HEK293 (cell line): Measurements from ENCODE around the gene TBX6.

Experiments
- HOXA7 ChIP-seq: sonication (generic); formaldehyde crosslinking; IDR thresholded peaks from 2 replicates; pipeline ENCODE4 v1.8.1; 2022; ENCODE audit warnings: missing genetic modification reagents, borderline replicate concordance
- KLF9 ChIP-seq: fragments of 450-650 bp; formaldehyde crosslinking; IDR thresholded peaks from 2 replicates; pipeline ENCODE4 v1.5.1; 2016; ENCODE audit warnings: missing biosample characterization, missing genetic modification characterization, low read depth
- OSR2 ChIP-seq: fragments of 450-650 bp; formaldehyde crosslinking; IDR thresholded peaks from 2 replicates; pipeline ENCODE4 v1.5.1; 2016; ENCODE audit warnings: missing biosample characterization, missing genetic modification characterization
- TCF7L2 ChIP-seq: IDR thresholded peaks from 2 replicates; pipeline ENCODE4 v1.6.1; 2011; ENCODE audit warnings: low read depth, mild to moderate bottlenecking, inconsistent platforms, low read length, moderate library complexity, borderline replicate concordance
- ZBTB1 ChIP-seq: fragments of 450-650 bp; formaldehyde crosslinking; IDR thresholded peaks from 2 replicates; pipeline ENCODE4 v1.5.1; 2016; ENCODE audit warnings: missing biosample characterization, missing genetic modification characterization
- ZBTB11 ChIP-seq: fragments of 450-650 bp; formaldehyde crosslinking; conservative IDR thresholded peaks from 2 replicates; pipeline ENCODE4 v1.5.1; 2016; ENCODE audit warnings: low read depth, missing biosample characterization, missing genetic modification characterization
- ZBTB17 ChIP-seq: fragments of 450-650 bp; formaldehyde crosslinking; IDR thresholded peaks from 2 replicates; pipeline ENCODE4 v1.5.1; 2016; ENCODE audit warnings: missing biosample characterization, missing genetic modification characterization
- ZBTB6 ChIP-seq: fragments of 450-650 bp; formaldehyde crosslinking; IDR thresholded peaks from 2 replicates; pipeline ENCODE4 v1.5.1; 2017; ENCODE audit warnings: missing biosample characterization, missing genetic modification characterization
- ZBTB7A ChIP-seq: fragments of 450-650 bp; formaldehyde crosslinking; IDR thresholded peaks from 2 replicates; pipeline ENCODE4 v1.5.1; 2016; ENCODE audit warnings: low read depth, missing biosample characterization, missing genetic modification characterization
- ZFP3 ChIP-seq: fragments of 450-650 bp; formaldehyde crosslinking; IDR thresholded peaks from 2 replicates; pipeline ENCODE4 v1.5.1; 2016; ENCODE audit warnings: low read depth, missing biosample characterization, missing genetic modification characterization
- ZFP41 ChIP-seq: fragments of 450-650 bp; formaldehyde crosslinking; IDR thresholded peaks from 2 replicates; pipeline ENCODE4 v1.5.1; 2016; ENCODE audit warnings: missing biosample characterization, missing genetic modification characterization, borderline replicate concordance
- ZNF132 ChIP-seq: fragments of 450-650 bp; formaldehyde crosslinking; IDR thresholded peaks from 2 replicates; pipeline ENCODE4 v1.5.1; 2017; ENCODE audit warnings: missing biosample characterization, missing genetic modification characterization, borderline replicate concordance
- ZNF169 ChIP-seq: fragments of 450-650 bp; formaldehyde crosslinking; IDR thresholded peaks from 2 replicates; pipeline ENCODE4 v1.5.1; 2016; ENCODE audit warnings: missing biosample characterization, missing genetic modification characterization
- ZNF221 ChIP-seq: fragments of 450-650 bp; formaldehyde crosslinking; IDR thresholded peaks from 2 replicates; pipeline ENCODE4 v1.5.1; 2017; ENCODE audit warnings: missing biosample characterization, missing genetic modification characterization, borderline replicate concordance
- ZNF23 ChIP-seq: fragments of 450-650 bp; formaldehyde crosslinking; IDR thresholded peaks from 2 replicates; pipeline ENCODE4 v1.5.1; 2016; ENCODE audit warnings: missing biosample characterization, missing genetic modification characterization, borderline replicate concordance
- ZNF239 ChIP-seq: fragments of 450-650 bp; formaldehyde crosslinking; IDR thresholded peaks from 2 replicates; pipeline ENCODE4 v1.5.1; 2016; ENCODE audit warnings: missing biosample characterization, missing genetic modification characterization
- ZNF274 ChIP-seq, 2 experiments: fragments of 200-500 bp in 1 of 2; fragments of 450-650 bp in 1 of 2; sonication (Bioruptor generic) in 1 of 2; formaldehyde crosslinking in 1 of 2; IDR thresholded peaks; 2 replicates each; pipeline versions ENCODE4 v1.5.1 to v1.6.1; 2014 to 2016; ENCODE audit warnings: borderline replicate concordance in 1 of 2, inconsistent platforms in 1 of 2, low read length in 1 of 2, missing biosample characterization in 1 of 2, missing genetic modification characterization in 1 of 2
- ZNF324 ChIP-seq: fragments of 450-650 bp; formaldehyde crosslinking; IDR thresholded peaks from 2 replicates; pipeline ENCODE4 v1.5.1; 2016; ENCODE audit warnings: missing biosample characterization, missing genetic modification characterization
- ZNF354C ChIP-seq: fragments of 450-650 bp; formaldehyde crosslinking; IDR thresholded peaks from 2 replicates; pipeline ENCODE4 v1.5.1; 2016; ENCODE audit warnings: missing biosample characterization, missing genetic modification characterization, low read depth, borderline replicate concordance
- ZNF362 ChIP-seq: fragments of 450-650 bp; formaldehyde crosslinking; IDR thresholded peaks from 2 replicates; pipeline ENCODE4 v1.5.1; 2016; ENCODE audit warnings: missing biosample characterization, missing genetic modification characterization
- ZNF398 ChIP-seq: fragments of 450-650 bp; formaldehyde crosslinking; IDR thresholded peaks from 2 replicates; pipeline ENCODE4 v1.5.1; 2017; ENCODE audit warnings: missing biosample characterization, missing genetic modification characterization
- ZNF423 ChIP-seq: fragments of 450-650 bp; formaldehyde crosslinking; IDR thresholded peaks from 2 replicates; pipeline ENCODE4 v1.5.1; 2016; ENCODE audit warnings: missing biosample characterization, missing genetic modification characterization
- ZNF513 ChIP-seq: fragments of 450-650 bp; IDR thresholded peaks from 2 replicates; pipeline ENCODE4 v1.5.1; 2018; ENCODE audit warnings: missing biosample characterization, missing genetic modification characterization
- ZNF558 ChIP-seq: fragments of 450-650 bp; formaldehyde crosslinking; IDR thresholded peaks from 2 replicates; pipeline ENCODE4 v1.5.1; 2016; ENCODE audit warnings: missing biosample characterization, missing genetic modification characterization
- ZNF629 ChIP-seq: fragments of 450-650 bp; formaldehyde crosslinking; IDR thresholded peaks from 2 replicates; pipeline ENCODE4 v1.5.1; 2017; ENCODE audit warnings: missing biosample characterization, missing genetic modification characterization
- ZNF654 ChIP-seq: fragments of 450-650 bp; formaldehyde crosslinking; IDR thresholded peaks from 2 replicates; pipeline ENCODE4 v1.5.1; 2016; ENCODE audit warnings: low read depth, missing biosample characterization, missing genetic modification characterization
- ZNF707 ChIP-seq: fragments of 450-650 bp; formaldehyde crosslinking; IDR thresholded peaks from 2 replicates; pipeline ENCODE4 v1.5.1; 2016; ENCODE audit warnings: missing biosample characterization, missing genetic modification characterization
- ZNF747 ChIP-seq: fragments of 450-650 bp; formaldehyde crosslinking; IDR thresholded peaks from 2 replicates; pipeline ENCODE4 v1.5.1; 2016; ENCODE audit warnings: missing biosample characterization, missing genetic modification characterization
- ZNF791 ChIP-seq: fragments of 450-650 bp; formaldehyde crosslinking; IDR thresholded peaks from 2 replicates; pipeline ENCODE4 v1.5.1; 2016; ENCODE audit warnings: missing biosample characterization, missing genetic modification characterization
- ZXDB ChIP-seq: fragments of 450-650 bp; formaldehyde crosslinking; IDR thresholded peaks from 2 replicates; pipeline ENCODE4 v1.5.1; 2016; ENCODE audit warnings: missing biosample characterization, missing genetic modification characterization

Gene TBX6

GRCh38 chr16:30091474-30092372, at the start of gene TBX6 (continued):
- TF ChIP-seq OSR2 (tag by site-specific recombination) (no peak), ZNF513 (tag by site-specific recombination) (no peak; the same call in 1 of the 2 replicates), ZNF747 (tag by site-specific recombination) (no peak), ZNF654 (tag by site-specific recombination) (peak; percentile 58), KLF9 (tag by site-specific recombination) (peak; percentile 48; the same call in 1 of the 2 replicates), ZFP41 (tag by site-specific recombination) (no peak), HOXA7 (CRISPR knock-in tag) (no peak), ZNF239 (tag by site-specific recombination) (no peak), ZBTB17 (tag by site-specific recombination) (0 out of 2 replicates have a peak, but pooled peaks have one; percentile 55), ZXDB (peak; percentile 40), ZNF132 (tag by site-specific recombination) (no peak), TCF7L2 (no peak), ZNF169 (tag by site-specific recombination) (no peak), ZNF362 (tag by site-specific recombination) (no peak), ZNF274 (IDR thresholded peaks at IDR 0.05; ENCODE audit: low read length) (no peak), ZNF274 (tag by site-specific recombination; IDR thresholded peaks at IDR 0.05; ENCODE audit: borderline replicate concordance) (no peak), ZNF23 (no peak), ZNF707 (tag by site-specific recombination) (no peak), ZNF324 (tag by site-specific recombination) (no peak; the same call in 1 of the 2 replicates), ZNF629 (tag by site-specific recombination) (no peak), ZBTB1 (tag by site-specific recombination) (no peak), ZNF558 (tag by site-specific recombination) (no peak), ZNF398 (tag by site-specific recombination) (no peak), ZNF423 (no peak), ZNF791 (tag by site-specific recombination) (no peak), ZBTB6 (tag by site-specific recombination) (peak; percentile 40; the same call in 1 of the 2 replicates), ZNF221 (tag by site-specific recombination) (no peak), ZFP3 (tag by site-specific recombination) (no peak), ZBTB7A (tag by site-specific recombination) (no peak), ZBTB11 (tag by site-specific recombination) (peak; percentile 61), ZNF354C (tag by site-specific recombination) (no peak)
